Activated CD4-positive, alpha-beta T cell treated with anti-CD3 and anti-CD28 coated beads, Interleukin-2, amount 50 U/mL, for 48 hours (primary cell): Measurements from ENCODE around the gene DNASE1.

Experiments used
- DNase-seq, 2 experiments: peaks; one replicate each; pipeline ENCODE4 v3.0.0-alpha.2; 2020

DNASE1 gene

GRCh38 chr16:3701531-3701930, 47.0 kb downstream of the DNASE1 start:
- DNase-seq, result no peak

- no peak for DNase-seq
These were observed 47.6 kb downstream of the DNASE1 start for GRCh38 chr16:3702082-3702481.

- DNase-seq, result no peak
These were observed 51.9 kb downstream of the DNASE1 start for GRCh38 chr16:3706253-3707012.
